ES-I3 (cell line): ENCODE results near the gene SEPTIN7.
"Not testable (repeated sequence)": the region's sequence is repeated elsewhere in the genome, so short reads cannot be mapped to it uniquely, and the experiment has no call there.

Source experiments
- H3K36me3 ChIP-seq: 2 replicates; pipeline ENCODE4 v1.6.1; 2013; ENCODE audit warnings: mild to moderate bottlenecking, low read length, control low read depth, moderate library complexity; ENCODE audit not compliant: insufficient read depth
- H3K4me1 ChIP-seq: 2 replicates; pipeline ENCODE4 v1.6.1; 2013; ENCODE audit warnings: mild to moderate bottlenecking, control low read depth, low read length; ENCODE audit not compliant: insufficient read depth
- H3K9ac ChIP-seq: 2 replicates; pipeline ENCODE4 v1.6.1; 2013; ENCODE audit warnings: low read depth, mild to moderate bottlenecking, low read length, moderate library complexity
- H3K9me3 ChIP-seq: 2 replicates; pipeline ENCODE4 v1.6.1; 2013; ENCODE audit warnings: mild to moderate bottlenecking, low read length, moderate library complexity; ENCODE audit not compliant: control insufficient read depth, insufficient read depth

The SEPTIN7 gene

GRCh38 chr7:35800718-35801391 lies at the start of gene SEPTIN7:
Gene SEPTIN7 (plus strand): TSS chr7:35801057. CDS start chr7:35801210, 153 bp downstream.
- Histone ChIP-seq H3K9me3 (no peaks in the 10 kb centered on the region), H3K4me1 (peaks cover 9% of the 10 kb centered on the region), H3K9ac (peak within 1 kb of the TSS; percentile 82), H3K36me3 (no peaks in the 10 kb centered on the region)

GRCh38 chr7:35752742-35753141 lies 48.1 kb upstream of the SEPTIN7 start:
- no peaks in the 10 kb centered on the region for H3K9me3 ChIP-seq
- H3K36me3 ChIP-seq, result no peaks in the 10 kb centered on the region
- no peak overlapping the region for H3K9ac ChIP-seq
- H3K4me1 ChIP-seq, result peaks cover 14% of the 10 kb centered on the region

- H3K36me3 ChIP-seq, result no peaks in the 10 kb centered on the region
- H3K4me1 ChIP-seq, result peaks cover 3% of the 10 kb centered on the region
- no peak overlapping the region for H3K9ac ChIP-seq
- no peaks in the 10 kb centered on the region for H3K9me3 ChIP-seq
Observed at GRCh38 chr7:35753761-35754603, 46.9 kb upstream of the SEPTIN7 start.

- H3K4me1 ChIP-seq, result no peaks in the 10 kb centered on the region; the same call in none of the 2 replicates
- H3K9ac ChIP-seq, result no peak overlapping the region
- H3K36me3 ChIP-seq, result no peaks in the 10 kb centered on the region
- H3K9me3 ChIP-seq, result no peaks in the 10 kb centered on the region
Observed at GRCh38 chr7:35754741-35755140, 46.1 kb upstream of the SEPTIN7 start.

DNA sequence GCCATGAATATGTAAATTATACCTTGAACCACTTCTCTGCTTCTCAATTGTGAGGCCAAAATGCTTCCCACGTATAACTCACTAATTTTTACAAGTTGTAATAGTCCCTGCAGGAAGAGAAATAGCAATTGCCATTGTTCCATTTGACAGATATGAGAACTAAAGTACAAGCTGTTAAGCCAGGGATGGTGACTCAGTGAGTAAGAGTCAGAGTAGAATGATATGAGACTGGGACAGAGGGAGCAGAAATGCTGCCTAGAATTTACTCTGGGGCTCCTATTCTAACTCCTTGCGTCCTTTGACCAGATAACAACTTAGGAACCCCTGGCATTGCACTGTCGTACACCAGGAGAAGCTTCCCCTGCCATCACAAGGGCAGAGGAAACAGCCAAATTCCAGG lies 45.1 kb upstream of the SEPTIN7 start:
- H3K36me3 ChIP-seq, result no peaks in the 10 kb centered on the region
- H3K9ac ChIP-seq, result no peak overlapping the region
- H3K9me3 ChIP-seq, result no peaks in the 10 kb centered on the region
- no peaks in the 10 kb centered on the region; the same call in none of the 2 replicates for H3K4me1 ChIP-seq

DNA sequence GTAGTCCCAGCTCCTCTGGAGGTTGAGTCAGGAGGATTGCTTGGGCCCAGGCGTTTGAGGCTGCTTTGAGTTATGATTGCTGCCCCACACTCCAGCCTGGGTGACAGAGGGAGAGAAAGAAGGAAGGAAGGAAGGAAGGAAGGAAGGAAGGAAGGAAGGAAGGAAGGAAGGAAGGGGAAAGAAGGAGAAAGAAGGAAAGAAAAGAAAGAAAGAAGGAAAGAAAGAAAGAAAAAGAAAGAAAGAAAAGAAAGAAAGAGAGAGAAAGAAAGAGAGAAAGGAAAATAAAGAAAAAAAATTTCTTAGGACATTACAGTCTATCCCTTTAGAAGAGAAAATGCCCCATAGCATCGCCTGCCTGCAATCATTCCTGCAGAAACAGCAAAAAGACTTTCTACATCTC lies 44.4 kb upstream of the SEPTIN7 start:
- not testable (repeated sequence) for H3K36me3 ChIP-seq, H3K9ac ChIP-seq, H3K9me3 ChIP-seq, H3K4me1 ChIP-seq

- Histone ChIP-seq H3K4me1 (no peaks in the 10 kb centered on the region; the same call in 1 of the 2 replicates), H3K9ac (no peak overlapping the region), H3K36me3 (no peaks in the 10 kb centered on the region), H3K9me3 (no peaks in the 10 kb centered on the region)
Observed at GRCh38 chr7:35757574-35757973, 43.3 kb upstream of the SEPTIN7 start.

GRCh38 chr7:35758421-35758820 lies 42.4 kb upstream of the SEPTIN7 start:
- Histone ChIP-seq H3K36me3 (no peaks in the 10 kb centered on the region), H3K4me1 (no peaks in the 10 kb centered on the region; the same call in 1 of the 2 replicates), H3K9ac (no peak overlapping the region), H3K9me3 (no peaks in the 10 kb centered on the region)

- H3K36me3 ChIP-seq, result no peaks in the 10 kb centered on the region
- H3K4me1 ChIP-seq, result no peaks in the 10 kb centered on the region; the same call in 1 of the 2 replicates
- no peak overlapping the region for H3K9ac ChIP-seq
- no peaks in the 10 kb centered on the region for H3K9me3 ChIP-seq
Observed at GRCh38 chr7:35760143-35760745, 40.6 kb upstream of the SEPTIN7 start.

DNA sequence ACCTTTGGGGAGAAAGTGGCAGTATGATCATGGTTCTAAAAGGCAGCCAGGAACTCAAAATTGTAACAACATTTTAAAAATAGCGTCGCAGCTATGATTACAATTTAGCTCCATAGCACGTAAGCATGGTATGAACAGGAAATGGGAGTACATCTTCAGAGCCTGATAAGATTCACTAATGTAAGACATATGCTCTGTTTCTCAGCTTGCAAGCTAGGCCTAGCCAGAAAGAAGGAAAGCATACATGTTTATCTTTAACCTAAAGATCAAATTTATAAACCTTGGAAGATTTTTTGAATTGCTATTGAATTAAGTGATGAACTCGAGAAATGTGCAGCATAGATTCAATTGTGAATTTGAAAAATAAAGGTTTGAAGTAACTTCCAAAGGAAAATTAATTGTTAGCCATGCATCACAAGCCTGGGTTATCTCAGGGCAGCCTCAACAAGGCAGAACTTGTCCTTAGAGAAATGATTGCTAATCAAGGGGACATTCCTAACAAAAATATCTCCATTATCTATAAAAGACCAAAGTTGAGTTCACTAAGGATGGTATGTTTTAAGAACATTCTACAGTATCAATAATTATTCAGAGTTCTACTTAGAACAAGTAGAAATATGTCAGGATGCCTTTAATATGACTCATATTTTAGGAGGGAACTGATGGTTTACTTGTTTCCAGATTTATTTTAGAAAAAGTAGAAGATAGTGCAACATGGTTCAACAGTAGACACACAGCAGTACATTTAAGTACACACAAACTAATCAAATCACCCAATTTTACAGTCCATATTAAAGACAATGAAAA lies 38.8 kb upstream of the SEPTIN7 start:
- Histone ChIP-seq H3K36me3 (no peaks in the 10 kb centered on the region), H3K9ac (no peak overlapping the region), H3K4me1 (no peaks in the 10 kb centered on the region), H3K9me3 (no peaks in the 10 kb centered on the region)

DNA sequence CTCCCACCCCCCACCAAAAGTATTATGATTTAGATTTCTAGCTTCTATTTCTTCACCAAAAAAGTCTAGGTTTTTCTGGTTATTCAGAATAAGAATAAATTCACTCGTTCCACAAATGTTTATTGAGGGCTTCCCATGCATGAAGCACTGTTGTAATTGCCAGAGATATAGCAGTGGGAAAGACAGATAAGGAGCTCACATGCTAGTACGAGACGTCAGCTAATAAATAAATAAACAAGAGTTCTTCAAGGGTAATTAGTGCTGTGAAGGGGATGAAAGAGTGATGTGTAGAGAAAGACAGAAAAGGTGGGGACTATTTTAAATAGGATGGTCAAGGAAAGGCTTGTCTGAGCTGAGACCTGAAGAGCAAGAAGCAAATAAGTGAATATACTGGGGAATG lies 38.1 kb upstream of the SEPTIN7 start:
- Histone ChIP-seq H3K36me3 (no peaks in the 10 kb centered on the region), H3K9me3 (no peaks in the 10 kb centered on the region), H3K4me1 (no peaks in the 10 kb centered on the region), H3K9ac (no peak overlapping the region)

GRCh38 chr7:35768346-35768745 lies 32.5 kb upstream of the SEPTIN7 start:
- Histone ChIP-seq H3K9ac (no peak overlapping the region), H3K9me3 (no peaks in the 10 kb centered on the region), H3K4me1 (no peaks in the 10 kb centered on the region), H3K36me3 (no peaks in the 10 kb centered on the region)

DNA sequence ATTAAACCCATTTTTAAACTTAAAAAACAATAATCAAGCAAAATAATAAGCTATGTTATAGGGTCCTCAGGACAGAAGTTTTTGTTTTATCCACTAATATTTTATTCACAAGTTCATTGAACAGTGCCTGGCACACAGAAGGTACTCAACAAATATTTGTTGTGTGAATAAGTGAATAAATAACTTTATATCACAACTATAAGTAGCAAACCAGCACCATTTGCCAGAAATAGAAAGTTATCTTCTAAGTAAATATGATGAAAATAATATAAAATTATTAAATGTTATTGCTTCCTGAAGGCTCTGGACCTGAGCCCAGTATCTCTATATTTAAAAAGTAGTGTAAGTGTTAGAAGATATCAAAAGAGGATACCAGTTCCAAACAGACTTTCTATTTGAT lies 29.1 kb upstream of the SEPTIN7 start:
- Histone ChIP-seq H3K9ac (no peak overlapping the region), H3K4me1 (no peaks in the 10 kb centered on the region), H3K36me3 (no peaks in the 10 kb centered on the region), H3K9me3 (no peaks in the 10 kb centered on the region)

DNA sequence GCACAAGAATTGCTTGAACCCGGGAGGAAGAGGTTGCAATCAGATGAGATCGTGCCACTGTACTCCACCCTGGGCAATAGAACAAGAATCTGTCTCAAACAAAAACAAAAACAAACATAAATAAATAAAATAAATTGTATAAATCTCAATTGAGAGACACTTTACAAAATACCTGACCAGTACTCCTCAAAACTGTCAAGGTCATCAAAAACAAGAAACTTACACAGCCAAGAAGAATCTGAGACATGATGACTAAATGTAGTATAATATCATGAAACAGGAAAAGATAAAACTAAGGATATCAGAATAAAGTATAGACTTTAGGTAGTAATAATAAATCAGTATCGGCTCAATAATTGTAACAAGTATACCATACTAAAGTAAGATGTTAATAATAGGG lies 26.9 kb upstream of the SEPTIN7 start:
- no peak overlapping the region for H3K9ac ChIP-seq
- no peaks in the 10 kb centered on the region for H3K4me1 ChIP-seq
- H3K36me3 ChIP-seq, result no peaks in the 10 kb centered on the region
- H3K9me3 ChIP-seq, result no peaks in the 10 kb centered on the region
